HG02588 (cell line): Measurements from ENCODE around the gene VSIR.

ENCODE experiments used
- ATAC-seq: cut with Tn5 transposase; IDR thresholded peaks from one replicate; pipeline ENCODE4 v1.9.1; 2021; ENCODE audit warnings: mild to moderate bottlenecking, moderate library complexity; ENCODE audit not compliant: unreplicated experiment

VSIR gene

GRCh38 chr10:71716426-71716825, 56.9 kb downstream of the VSIR start:
- ATAC-seq: no peak

GRCh38 chr10:71715860-71716259, 57.5 kb downstream of the VSIR start:
- ATAC-seq: no peak

- ATAC-seq: no peak
These were observed 58.3 kb downstream of the VSIR start for GRCh38 chr10:71715026-71715425.

- ATAC-seq: no peak
These were observed 58.7 kb downstream of the VSIR start for GRCh38 chr10:71714592-71714991.

- ATAC-seq: no peak
These were observed 59.3 kb downstream of the VSIR start for GRCh38 chr10:71714031-71714410.

GRCh38 chr10:71713135-71714030, 59.9 kb downstream of the VSIR start:
- ATAC-seq: no peak

GRCh38 chr10:71712572-71713134, 60.7 kb downstream of the VSIR start:
- no peak for ATAC-seq

GRCh38 chr10:71712170-71712569, 61.1 kb downstream of the VSIR start:
- no peak for ATAC-seq

GRCh38 chr10:71711052-71711623, 62.2 kb downstream of the VSIR start:
- ATAC-seq: no peak

GRCh38 chr10:71710519-71710918, 62.8 kb downstream of the VSIR start:
- ATAC-seq: no peak

- no peak for ATAC-seq
These were observed 64.1 kb downstream of the VSIR start for GRCh38 chr10:71708897-71709882.

GRCh38 chr10:71708301-71708703, 65.0 kb downstream of the VSIR start:
- no peak for ATAC-seq

- no peak for ATAC-seq
These were observed 66.0 kb downstream of the VSIR start for GRCh38 chr10:71707240-71707789.

GRCh38 chr10:71706216-71707121, 66.9 kb downstream of the VSIR start:
- ATAC-seq: no peak

GRCh38 chr10:71705582-71705981, 67.7 kb downstream of the VSIR start:
- ATAC-seq: no peak

GRCh38 chr10:71704816-71705215, 68.5 kb downstream of the VSIR start:
- no peak for ATAC-seq

GRCh38 chr10:71703577-71703976, 69.7 kb downstream of the VSIR start:
- ATAC-seq: no peak

- no peak for ATAC-seq
These were observed 71.7 kb downstream of the VSIR start for GRCh38 chr10:71701496-71702132.

GRCh38 chr10:71700731-71701368, 72.5 kb downstream of the VSIR start:
- ATAC-seq: no peak
